HG02938 (cell line): Measurements from ENCODE around the gene CPT1C.
"Not testable (repeated sequence)": the region's sequence is repeated elsewhere in the genome, so short reads cannot be mapped to it uniquely, and the experiment has no call there.

Source experiments
- ATAC-seq: cut with Tn5 transposase; IDR thresholded peaks from one replicate; pipeline ENCODE4 v1.9.1; 2021; ENCODE audit warnings: mild to moderate bottlenecking, moderate library complexity; ENCODE audit not compliant: unreplicated experiment

CPT1C gene

DNA sequence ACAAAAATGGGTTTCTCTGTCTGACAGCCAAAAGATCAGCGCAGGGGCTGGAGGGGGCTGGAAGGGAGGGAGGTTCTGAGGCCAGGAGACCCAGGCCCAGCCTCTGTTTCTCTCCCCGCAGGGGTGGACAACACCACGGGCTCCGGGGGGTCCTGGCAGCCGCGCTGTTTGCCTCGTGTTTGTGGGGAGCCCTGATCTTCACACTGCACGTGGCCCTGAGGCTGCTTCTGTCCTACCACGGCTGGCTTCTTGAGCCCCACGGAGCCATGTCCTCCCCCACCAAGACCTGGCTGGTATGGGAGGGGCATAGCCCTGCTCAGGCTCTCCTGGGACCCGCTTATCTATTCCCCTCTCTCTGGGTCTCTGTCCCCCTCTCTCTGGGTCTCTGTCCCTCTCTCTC is 9.6 kb downstream of the CPT1C start:
- ATAC-seq: no peak

DNA sequence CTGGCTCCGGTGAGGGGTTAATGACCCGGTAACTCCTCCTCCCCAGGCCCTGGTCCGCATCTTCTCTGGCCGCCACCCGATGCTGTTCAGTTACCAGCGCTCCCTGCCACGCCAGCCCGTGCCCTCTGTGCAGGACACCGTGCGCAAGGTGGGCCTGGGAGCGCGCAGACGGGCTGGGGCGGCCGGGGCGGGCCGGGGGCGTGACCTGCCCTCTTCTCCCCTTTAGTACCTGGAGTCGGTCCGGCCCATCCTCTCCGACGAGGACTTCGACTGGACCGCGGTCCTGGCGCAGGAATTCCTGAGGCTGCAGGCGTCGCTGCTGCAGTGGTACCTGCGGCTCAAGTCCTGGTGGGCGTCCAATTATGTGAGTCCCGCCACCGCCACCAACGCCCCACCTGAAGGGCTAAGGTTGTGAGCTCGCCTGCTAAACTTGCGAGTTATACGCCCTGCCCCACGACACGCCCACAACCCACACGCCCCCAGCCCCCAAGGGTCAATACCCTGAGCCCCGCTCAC is 10.4 kb downstream of the CPT1C start:
- ATAC-seq: no peak

DNA sequence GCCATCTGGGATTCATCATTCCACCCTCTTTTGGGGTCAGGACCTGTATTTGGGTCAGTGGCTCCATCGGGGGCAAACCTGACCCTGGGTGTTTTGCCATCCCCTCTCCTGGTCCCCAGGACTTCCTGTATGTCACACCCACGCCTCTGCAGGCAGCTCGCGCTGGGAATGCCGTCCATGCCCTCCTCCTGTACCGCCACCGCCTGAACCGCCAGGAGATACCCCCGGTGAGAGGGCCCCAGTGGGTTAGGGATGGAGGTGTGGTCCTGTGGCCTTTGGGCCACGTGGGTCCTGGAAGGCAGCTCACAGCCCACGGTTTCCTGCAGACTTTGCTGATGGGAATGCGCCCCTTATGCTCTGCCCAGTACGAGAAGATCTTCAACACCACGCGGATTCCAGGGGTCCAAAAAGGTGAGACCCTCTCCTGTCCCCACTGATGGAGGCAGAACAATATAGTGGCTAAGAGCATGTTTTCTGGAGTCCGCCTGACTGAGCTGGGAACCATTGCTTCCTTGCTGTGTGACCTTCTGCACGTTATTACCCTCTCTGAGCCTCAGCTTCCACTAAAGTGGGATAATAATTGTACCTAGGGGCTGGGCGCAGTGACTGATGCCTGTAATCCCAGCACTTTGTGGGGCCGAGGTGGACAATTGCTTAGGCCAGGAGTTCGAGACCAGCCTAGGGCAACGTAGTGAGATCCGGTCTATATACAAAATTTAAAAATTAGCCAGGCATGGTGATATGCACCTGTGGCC is 14.1 kb downstream of the CPT1C start:
- no peak for ATAC-seq

DNA sequence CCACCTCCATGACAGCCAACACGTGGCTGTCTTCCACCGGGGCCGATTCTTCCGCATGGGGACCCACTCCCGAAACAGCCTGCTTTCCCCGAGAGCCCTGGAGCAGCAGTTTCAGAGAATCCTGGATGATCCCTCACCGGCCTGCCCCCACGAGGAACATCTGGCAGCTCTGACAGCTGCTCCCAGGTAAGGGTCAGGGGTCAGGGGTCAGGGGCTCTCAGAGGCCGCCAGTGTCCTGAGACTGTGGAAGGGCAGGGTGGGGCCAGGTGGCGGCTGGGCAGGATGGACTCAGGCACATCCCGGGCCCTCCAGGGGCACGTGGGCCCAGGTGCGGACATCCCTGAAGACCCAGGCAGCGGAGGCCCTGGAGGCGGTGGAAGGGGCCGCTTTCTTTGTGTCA is 15.0 kb downstream of the CPT1C start:
- ATAC-seq: no peak

DNA sequence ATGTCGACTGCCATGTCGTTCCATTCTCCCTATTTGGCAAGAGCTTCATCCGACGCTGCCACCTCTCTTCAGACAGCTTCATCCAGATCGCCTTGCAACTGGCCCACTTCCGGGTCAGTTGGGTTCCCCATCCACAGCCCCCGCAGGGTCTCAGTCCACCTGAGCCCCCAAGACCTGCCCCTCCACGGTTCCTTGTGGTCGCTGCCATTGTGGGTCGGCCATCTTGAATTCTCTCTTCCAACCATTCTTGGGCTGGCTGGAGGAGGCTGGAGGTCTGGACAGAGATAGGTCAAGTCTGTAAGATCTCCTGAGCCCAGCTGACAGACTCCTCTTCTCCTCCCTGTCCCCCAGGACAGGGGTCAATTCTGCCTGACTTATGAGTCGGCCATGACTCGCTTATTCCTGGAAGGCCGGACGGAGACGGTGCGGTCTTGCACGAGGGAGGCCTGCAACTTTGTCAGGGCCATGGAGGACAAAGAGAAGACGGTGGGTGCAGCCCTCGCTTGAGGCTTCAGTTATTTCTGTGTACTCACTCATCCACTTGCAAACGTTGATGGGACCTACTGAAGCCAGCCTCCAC is 19.5 kb downstream of the CPT1C start:
- no peak for ATAC-seq

DNA sequence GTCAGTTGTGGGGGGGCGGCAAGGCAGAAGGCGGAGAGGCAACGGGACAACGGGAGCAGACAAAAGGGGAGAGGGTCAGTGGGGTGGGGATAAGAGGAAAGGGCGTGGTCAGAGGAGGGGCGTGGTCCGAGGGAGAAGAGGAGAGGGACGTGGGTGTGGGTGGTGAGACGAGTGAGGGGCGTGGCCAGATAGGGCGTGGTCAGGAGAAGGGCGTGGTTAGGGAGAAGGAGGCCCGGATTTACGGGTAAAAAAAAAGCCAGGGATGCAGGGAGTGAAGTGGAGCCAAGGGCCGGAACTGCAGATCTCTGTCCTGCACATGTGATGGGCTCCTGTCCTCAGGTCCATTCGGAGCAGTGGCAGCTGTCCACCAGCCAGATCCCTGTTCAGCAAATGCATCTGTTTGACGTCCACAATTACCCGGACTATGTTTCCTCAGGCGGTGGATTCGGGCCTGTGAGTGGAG is 21.5 kb downstream of the CPT1C start:
- no peak for ATAC-seq

DNA sequence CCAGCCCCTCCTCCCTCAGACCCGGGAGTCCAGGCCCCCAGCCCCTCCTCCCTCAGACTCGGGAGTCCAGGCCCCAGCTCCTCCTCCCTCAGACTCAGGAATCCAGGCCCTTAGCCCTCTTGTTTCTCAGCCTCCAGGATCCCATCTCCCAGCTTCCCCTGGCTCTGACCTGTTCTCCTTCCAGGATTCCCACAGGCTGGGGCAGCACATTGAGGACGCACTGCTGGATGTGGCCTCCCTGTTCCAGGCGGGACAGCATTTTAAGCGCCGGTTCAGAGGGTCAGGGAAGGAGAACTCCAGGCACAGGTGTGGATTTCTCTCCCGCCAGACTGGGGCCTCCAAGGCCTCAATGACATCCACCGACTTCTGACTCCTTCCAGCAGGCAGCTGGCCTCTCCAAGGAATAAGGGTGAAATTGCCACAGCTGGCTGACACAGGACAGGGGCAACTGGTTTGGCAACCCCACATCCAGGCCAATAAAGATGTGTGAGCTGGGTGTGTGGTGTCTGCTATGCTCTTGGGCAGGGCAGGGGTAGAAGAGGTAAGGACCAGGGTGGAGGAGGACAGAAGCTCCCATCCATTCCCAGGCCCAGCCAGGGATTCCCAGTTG is 22.4 kb downstream of the CPT1C start:
- ATAC-seq: no peak

DNA sequence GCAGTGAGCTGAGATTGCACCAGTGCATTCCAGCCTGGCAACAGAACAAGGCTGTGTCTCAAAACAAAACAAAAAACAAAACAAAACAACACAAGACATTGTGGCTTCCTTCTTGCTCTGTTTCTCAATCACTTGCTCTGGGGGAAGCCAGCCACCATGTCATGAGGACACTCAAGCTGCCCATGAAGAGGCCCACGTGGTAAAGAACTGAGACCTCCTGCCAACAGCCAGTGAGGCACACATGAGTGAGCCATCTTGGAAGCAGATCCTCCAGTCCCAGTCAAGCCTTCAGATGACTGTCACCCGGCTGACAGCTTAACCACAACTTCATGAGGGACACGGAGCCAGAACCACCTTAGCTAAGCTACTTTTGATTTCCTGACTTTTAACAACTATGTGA is 25.2 kb downstream of the CPT1C start:
- no peak for ATAC-seq

DNA sequence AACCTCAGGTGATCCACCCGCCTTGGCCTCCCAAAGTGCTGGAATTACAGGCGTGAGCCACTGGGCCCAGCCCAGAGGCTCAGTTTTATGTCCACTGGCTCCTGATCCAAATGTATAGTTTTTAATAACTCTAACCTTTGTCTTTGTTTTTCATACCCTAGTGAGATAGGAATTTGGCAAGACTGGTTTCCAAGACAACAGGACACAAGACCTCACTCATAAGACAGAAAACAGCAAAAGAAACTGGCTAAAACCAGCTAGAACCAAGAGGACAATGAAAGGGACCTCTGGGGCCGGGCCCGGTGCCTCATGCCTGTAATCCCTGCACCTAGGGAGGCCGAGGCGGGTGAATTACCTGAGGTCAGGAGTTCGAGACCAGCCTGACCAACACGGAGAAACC is 27.6 kb downstream of the CPT1C start:
- no peak for ATAC-seq

DNA sequence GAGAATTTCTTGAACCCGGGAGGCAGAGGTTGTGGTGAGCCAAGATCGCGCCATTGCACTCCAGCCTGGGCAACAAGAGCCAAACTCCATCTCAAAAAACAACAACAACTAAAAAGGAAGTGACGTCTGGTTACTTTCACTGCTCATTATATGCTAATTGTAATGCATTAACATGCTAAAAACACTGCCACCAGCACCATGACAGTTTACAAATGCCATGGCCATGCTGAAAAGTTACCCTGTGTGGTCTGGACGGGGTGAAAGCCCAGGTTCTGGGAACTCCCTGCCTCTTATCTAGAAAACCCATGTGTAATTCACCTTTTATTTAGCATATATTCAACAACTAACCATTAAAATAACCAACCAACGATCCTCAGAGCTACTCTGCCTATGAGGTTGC is 28.1 kb downstream of the CPT1C start:
- no peak for ATAC-seq

DNA sequence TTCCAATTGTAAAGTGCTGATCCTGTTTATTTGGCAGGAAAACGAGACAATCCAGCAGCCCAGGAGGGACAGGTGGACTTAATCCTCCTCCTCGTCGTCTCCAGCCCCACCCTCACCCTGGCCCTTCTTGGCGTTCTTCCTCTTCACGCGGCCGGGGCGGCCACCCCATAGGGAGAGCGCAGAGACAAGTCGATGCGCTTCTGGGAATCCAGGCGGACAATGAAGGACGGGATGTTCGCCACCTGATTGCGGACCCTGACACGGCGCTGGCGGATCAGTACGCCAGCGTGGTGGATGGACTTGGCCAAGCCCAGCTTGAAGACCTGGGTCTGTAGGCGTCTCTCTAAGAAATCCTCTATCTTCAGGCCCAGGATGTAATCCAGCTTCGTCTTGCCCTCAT is 28.5 kb downstream of the CPT1C start:
- ATAC-seq: not testable (repeated sequence)

DNA sequence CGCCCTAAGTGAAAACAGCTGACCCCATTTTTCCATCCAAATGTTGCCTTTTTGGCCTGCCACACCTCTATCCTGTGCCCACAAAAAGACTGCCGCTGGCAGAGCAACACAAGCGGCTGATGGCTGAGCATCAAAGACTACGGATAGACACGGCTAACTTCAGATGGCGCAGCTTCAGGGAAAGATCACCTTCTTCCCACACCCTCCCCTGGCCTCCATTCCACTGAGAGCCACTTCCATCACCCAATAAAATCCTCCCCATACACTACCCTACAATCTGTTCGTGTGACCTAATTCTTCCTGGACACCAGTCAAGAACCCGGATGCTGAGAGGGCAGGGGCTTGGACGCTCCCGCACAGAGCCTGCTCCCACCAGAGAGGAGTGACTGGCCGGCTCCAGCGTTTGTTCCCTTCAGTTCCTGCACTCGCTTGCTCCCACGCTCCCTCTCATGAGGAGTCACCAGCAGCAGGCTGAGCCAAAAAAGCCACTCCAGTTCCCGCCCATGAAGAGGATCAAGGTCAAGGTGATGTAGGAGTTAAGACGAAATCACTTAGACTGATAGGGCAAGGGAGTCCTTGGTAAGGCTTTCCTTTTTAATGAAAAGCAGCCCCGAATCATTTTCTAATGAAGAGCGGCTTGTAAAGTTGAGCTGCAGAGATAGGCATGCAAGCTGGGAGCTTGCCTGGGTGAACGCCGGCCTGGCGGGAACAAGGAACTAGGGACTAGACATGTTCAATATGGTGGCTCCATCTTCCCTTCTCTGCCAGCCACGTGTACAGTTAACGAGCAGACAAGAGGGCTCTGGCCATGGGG is 36.5 kb downstream of the CPT1C start:
- ATAC-seq: no peak

DNA sequence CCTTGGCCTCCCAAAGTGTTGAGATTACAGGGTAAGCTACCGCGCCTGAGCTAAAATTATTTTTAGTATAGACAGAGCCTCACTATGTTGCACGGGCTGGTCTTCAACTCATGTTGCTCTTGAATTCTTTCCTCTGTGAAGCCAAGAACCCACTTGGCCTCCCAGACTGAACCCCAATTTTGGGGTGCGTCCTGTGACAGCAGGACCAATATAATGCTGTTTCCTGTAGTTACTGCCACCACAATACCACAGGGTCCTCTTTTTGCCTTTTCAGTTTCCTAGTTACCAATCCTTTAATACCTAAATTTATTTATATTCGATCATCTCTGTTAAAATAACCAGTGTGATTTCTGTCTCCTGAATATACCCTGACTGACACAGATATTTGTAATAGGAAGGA is 39.2 kb downstream of the CPT1C start:
- ATAC-seq: no peak

DNA sequence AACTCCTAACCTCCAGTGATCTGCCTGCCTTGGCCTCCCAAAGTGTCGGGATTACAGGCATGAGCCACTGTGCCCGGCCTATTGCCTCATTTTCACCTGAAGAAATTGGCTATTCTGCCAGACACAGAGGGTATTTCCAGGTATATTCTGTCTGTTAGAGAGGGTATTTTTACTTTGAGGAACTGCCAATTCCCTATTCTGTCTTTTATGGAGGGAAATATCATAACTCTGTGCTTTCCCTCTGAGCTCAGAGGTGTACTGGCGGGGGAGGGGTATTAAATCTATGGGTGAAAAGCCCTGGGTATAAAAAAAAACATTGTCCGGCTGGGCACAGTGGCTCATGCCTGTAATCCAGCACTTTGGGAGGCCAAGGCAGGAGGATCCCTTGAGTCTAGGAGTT is 47.4 kb downstream of the CPT1C start:
- ATAC-seq: no peak

DNA sequence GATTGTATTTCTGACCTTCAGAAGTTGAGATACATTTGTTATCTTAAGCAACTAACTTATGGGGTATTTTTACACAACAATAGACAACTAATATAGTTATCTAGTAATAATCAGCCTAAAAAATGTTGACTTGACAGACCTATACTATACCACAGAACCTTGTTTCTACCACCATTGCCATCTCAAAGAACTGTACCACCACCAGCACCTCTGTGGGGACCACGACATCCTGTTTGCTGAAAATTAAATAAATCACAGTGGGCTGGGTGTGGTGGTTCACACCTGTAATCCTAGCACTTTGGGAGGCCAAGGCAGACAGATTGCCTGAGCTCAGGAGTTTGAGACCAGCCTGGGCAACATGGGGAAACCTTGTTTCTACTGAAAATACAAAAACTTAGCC is 48.2 kb downstream of the CPT1C start:
- no peak for ATAC-seq

DNA sequence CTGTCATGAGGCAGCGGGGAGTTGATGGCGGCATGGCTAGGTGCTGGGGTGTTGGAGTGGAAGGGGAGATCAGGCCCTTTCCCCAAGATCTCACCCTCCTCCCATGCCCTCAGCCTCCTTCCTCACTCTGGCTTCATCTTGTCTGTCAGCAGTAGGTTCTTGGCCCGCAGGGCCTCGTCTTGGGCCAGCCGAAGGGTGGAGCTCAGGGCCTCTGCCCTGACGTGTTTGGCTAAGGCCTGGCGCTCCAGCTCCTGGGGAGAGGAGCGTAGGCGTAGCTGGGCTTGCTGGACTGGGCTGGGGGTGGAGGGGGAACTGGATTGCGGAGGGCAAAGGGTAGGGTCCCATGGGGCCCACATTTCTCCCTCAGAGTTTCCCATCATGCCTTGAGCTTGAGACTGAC is 49.0 kb downstream of the CPT1C start:
- no peak for ATAC-seq

DNA sequence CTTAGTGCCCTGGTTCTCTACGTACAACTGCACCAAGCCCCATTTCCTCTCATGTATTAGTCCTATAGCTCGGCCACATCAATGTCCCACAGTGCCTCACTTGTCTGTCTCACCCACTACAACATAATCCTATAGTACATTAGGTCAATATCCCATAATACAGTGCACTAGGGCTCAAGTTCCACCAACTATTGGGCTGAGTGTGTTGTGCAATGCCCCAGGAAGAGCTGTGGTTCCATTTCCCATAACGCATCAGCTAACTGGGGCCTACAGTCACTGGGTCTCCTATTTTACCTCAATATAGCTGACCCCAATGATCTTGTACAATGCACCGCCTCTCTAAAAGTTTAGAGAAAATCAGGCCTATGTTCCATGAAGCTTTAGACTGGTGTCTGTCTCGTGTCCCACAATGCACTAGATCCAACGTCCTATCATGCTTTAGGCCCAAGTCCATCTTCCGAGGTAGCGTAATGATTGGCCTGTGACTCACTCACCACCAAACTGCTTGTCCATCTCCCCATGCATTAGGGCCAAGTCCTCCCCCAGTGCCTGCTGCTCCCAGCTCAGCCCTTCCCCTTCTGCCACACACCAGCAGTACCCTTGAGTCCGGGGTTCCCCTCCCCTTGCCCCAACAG is 50.4 kb downstream of the CPT1C start:
- no peak for ATAC-seq

DNA sequence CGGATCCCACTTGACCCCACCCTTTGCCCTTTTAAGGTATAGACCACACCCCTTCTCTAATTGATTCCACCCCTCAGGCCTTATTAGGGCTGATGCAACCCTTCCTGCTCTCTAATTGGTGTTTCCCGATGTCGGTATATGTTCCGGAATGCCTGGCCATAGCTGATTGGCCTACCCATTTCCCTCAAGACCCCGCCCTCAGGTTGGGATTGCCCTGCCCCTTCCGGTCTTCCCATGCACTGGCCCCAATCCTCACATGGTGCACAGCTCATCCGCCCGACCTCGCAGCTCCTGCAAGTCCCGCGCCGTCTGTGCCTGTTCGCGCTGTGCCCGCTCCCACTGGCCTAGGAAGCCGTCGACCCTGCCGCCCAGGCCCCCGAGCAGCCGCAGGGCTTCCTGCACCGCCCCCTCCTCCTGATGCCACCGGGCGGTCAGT is 54.0 kb downstream of the CPT1C start:
- no peak for ATAC-seq

DNA sequence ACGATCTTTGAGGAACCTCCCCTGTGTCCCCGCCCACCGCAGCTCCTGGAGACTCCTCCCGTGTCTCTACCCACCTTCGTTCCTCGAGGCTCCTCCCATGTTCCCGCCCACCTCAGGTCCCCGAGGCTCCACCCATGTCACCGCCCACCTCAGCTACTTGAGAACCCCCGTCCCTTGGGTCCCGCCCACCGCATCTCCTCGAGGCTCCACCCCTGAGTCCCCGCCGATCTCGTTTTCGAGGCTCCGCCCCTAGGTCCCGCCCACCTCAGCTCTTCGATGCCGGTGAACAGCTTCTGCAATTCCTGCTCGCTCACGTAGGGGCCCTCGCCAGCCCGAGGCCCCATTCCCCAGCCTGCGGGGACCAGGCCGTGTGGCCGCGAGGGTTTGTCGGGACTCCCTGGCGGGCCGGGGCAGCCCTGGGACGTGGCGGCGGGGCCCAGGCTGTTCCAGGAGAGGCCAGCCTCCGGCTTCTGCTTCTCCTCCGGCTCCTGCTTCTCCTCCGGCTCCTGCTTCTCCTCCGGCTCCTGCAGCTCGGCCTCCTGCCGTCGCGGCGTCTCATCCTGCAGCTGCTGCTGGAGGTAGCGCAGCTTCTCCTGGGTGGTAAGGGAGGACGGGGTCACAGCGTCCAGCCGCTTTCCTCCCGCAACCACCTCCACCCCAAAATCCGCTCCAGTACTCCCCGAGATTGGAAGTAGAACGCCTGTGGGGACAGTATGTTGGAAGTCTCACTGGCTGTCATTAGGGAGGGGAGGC is 55.5 kb downstream of the CPT1C start:
- no peak for ATAC-seq

DNA sequence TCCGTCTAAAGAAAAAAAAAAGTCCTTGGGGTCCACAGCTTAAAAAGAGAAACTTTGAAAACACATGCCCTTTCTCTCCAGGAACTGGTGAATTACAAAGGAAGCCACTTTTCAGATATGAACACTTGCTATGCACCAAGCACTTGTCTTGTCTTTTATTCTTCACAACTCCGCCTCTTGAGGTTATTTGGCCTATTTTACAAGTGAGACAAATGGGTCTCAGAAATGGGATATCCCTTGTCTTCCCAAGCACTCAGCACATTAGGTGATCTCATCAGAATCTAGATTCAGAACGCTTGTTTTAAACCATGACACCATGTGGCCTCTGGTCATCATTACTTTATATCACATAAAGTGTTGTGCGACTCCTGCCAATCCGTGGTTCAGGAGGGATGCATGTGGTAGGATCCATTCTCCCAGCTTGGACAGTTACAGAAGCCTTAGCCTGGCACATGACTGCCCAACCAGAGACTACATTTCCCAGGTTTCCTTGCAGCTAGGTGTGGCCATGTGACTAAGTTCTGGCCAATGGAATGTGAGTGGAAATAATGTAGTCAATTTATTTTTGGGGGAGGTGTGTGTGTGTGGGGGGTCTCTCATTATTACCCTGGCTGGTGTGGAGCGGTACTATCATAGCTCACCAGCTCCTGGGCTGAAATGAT is 58.3 kb downstream of the CPT1C start:
- no peak for ATAC-seq
